Glutamatergic neuron (in vitro differentiated cells): ENCODE results near the gene TRIM28. TPM values are rescaled to one million over a fixed set of nuclear protein-coding genes. Genes with fewer than 3 reads are reported as not detected.

Source experiments
- DNase-seq: peaks from one replicate; pipeline ENCODE4 v3.0.0; 2022
- H3K27ac Mint-ChIP-seq: one replicate; pipeline ENCODE4 v1.8.0; 2020; ENCODE audit warnings: mild to moderate bottlenecking, mixed read lengths, inconsistent platforms; ENCODE audit not compliant: unreplicated experiment
- H3K27me3 Mint-ChIP-seq: one replicate; pipeline ENCODE4 v1.8.0; 2020; ENCODE audit warnings: mild to moderate bottlenecking, moderate library complexity, mixed read lengths, inconsistent platforms; ENCODE audit not compliant: unreplicated experiment
- H3K36me3 Mint-ChIP-seq: one replicate; pipeline ENCODE4 v1.8.0; 2020; ENCODE audit warnings: mild to moderate bottlenecking, mixed read lengths, inconsistent platforms; ENCODE audit not compliant: unreplicated experiment
- H3K4me1 Mint-ChIP-seq: one replicate; pipeline ENCODE4 v1.8.0; 2020; ENCODE audit warnings: mild to moderate bottlenecking, low read depth, mixed read lengths, inconsistent platforms; ENCODE audit not compliant: unreplicated experiment
- H3K4me3 Mint-ChIP-seq: one replicate; pipeline ENCODE4 v1.8.0; 2020; ENCODE audit warnings: mild to moderate bottlenecking, mixed read lengths, inconsistent platforms; ENCODE audit not compliant: unreplicated experiment
- H3K9me3 Mint-ChIP-seq: one replicate; pipeline ENCODE4 v1.8.0; 2020; ENCODE audit warnings: mild to moderate bottlenecking, moderate library complexity, mixed read lengths, inconsistent platforms; ENCODE audit not compliant: unreplicated experiment
- total RNA-seq: library from RNA; stranded (reverse); fragmentation: NEBNext Ultra II Directional; extraction: Animal tissue kit (Norgen Biotek cat#: 25700); gene quantifications from one replicate; pipeline ENCODE4 v1.2.1, GENCODE V29; 2021; ENCODE audit not compliant: unreplicated experiment
- TF ChIP-seq, protein P1 (sequence below): fragments of 200-600 bp; sonication (generic); IDR thresholded peaks from one replicate; pipeline ENCODE4 v1.5.0; 2021; ENCODE audit not compliant: partially characterized antibody, unreplicated experiment

The TRIM28 gene
- total RNA-seq, 1 donor from 2014 or later: 361 TPM

DNA sequence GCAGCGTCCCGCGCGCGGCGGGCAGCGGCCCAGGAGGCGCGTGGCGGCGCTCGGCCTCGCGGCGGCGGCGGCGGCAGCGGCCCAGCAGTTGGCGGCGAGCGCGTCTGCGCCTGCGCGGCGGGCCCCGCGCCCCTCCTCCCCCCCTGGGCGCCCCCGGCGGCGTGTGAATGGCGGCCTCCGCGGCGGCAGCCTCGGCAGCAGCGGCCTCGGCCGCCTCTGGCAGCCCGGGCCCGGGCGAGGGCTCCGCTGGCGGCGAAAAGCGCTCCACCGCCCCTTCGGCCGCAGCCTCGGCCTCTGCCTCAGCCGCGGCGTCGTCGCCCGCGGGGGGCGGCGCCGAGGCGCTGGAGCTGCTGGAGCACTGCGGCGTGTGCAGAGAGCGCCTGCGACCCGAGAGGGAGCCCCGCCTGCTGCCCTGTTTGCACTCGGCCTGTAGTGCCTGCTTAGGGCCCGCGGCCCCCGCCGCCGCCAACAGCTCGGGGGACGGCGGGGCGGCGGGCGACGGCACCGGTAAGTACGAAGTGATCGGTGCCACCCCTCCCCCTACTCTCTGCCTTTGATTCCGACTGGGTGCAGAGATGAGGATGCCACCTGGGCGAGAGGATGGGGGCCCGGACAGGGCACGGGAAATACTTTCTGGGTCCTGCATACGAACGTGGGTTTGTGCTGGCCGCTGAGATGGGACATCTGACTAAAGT lies 874 bp downstream of the TRIM28 start:
- peak; percentile 81 for DNase-seq
- H3K9me3 Mint-ChIP-seq: peaks cover 22% of the 10 kb centered on the region
- peaks cover 18% of the 10 kb centered on the region for H3K27me3 Mint-ChIP-seq
- H3K4me3 Mint-ChIP-seq: peak overlapping the region; percentile 97
- H3K4me1 Mint-ChIP-seq: peaks cover 10% of the 10 kb centered on the region
- TF ChIP-seq, protein P1, sequence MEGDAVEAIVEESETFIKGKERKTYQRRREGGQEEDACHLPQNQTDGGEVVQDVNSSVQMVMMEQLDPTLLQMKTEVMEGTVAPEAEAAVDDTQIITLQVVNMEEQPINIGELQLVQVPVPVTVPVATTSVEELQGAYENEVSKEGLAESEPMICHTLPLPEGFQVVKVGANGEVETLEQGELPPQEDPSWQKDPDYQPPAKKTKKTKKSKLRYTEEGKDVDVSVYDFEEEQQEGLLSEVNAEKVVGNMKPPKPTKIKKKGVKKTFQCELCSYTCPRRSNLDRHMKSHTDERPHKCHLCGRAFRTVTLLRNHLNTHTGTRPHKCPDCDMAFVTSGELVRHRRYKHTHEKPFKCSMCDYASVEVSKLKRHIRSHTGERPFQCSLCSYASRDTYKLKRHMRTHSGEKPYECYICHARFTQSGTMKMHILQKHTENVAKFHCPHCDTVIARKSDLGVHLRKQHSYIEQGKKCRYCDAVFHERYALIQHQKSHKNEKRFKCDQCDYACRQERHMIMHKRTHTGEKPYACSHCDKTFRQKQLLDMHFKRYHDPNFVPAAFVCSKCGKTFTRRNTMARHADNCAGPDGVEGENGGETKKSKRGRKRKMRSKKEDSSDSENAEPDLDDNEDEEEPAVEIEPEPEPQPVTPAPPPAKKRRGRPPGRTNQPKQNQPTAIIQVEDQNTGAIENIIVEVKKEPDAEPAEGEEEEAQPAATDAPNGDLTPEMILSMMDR: no peak
- peak overlapping the region; percentile 94 for H3K27ac Mint-ChIP-seq
- H3K36me3 Mint-ChIP-seq: no peaks in the 10 kb centered on the region

DNA sequence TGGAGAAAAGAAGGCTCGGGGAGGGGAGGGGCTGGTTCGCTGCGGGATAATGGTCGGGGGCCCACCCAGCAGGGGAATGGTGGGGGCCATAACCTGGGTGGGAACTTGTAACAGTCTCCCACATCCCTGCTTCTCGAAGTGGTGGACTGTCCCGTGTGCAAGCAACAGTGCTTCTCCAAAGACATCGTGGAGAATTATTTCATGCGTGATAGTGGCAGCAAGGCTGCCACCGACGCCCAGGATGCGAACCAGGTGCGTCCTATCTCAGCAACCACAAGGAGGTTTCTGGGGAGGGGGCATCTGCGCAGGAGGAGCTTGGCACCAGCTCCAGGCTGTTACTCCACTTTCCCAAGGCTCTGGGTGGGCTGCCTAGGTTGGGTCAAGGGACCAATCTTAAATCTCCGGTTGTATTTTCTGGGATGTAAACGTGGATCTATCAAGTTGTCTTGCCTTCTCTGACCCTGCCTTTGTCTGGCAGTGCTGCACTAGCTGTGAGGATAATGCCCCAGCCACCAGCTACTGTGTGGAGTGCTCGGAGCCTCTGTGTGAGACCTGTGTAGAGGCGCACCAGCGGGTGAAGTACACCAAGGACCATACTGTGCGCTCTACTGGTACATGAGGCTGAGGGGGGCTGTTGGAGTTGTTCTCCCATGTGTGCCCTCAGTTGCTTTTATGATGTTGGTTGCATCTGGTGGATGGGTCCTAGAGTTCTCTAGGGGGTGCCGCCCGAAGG lies 1.6 kb downstream of the TRIM28 start:
- peak overlapping the region; percentile 97 for H3K4me3 Mint-ChIP-seq
- peaks cover 10% of the 10 kb centered on the region for H3K4me1 Mint-ChIP-seq
- peaks cover 22% of the 10 kb centered on the region for H3K9me3 Mint-ChIP-seq
- TF ChIP-seq, protein P1: no peak
- no peaks in the 10 kb centered on the region for H3K36me3 Mint-ChIP-seq
- no peak for DNase-seq
- peaks cover 18% of the 10 kb centered on the region for H3K27me3 Mint-ChIP-seq
- H3K27ac Mint-ChIP-seq: peak overlapping the region; percentile 94

DNA sequence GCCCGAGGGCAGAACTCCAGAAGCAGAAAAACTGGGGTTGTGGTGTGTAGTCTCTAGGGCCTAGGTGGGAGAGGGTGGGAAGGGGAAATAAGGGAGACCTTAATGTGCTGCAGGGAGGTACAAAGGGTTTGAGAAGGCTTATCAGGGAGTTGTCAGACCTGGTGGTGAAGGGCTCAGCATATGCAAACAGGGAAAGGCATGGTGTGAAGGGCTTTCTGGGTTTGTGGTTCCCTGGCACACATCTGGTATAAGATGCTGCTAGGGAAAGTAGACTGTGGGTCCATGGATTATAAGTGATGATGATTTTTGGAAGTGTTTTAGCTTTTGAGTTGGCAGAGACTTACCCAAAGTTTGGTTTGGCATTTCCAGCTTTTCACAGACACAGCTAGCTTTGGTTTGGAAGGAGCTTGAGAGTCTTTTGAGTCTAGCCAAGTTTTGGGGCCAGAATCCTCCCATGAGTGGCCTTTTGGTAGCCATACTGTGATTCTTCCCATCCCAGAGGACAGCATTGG lies 2.2 kb downstream of the TRIM28 start:
- H3K4me3 Mint-ChIP-seq: peak overlapping the region; percentile 97
- no peak for DNase-seq
- H3K36me3 Mint-ChIP-seq: no peaks in the 10 kb centered on the region
- H3K27me3 Mint-ChIP-seq: peaks cover 18% of the 10 kb centered on the region
- peaks cover 23% of the 10 kb centered on the region for H3K9me3 Mint-ChIP-seq
- peaks cover 10% of the 10 kb centered on the region for H3K4me1 Mint-ChIP-seq
- peak overlapping the region; percentile 94 for H3K27ac Mint-ChIP-seq
- TF ChIP-seq, protein P1: no peak

DNA sequence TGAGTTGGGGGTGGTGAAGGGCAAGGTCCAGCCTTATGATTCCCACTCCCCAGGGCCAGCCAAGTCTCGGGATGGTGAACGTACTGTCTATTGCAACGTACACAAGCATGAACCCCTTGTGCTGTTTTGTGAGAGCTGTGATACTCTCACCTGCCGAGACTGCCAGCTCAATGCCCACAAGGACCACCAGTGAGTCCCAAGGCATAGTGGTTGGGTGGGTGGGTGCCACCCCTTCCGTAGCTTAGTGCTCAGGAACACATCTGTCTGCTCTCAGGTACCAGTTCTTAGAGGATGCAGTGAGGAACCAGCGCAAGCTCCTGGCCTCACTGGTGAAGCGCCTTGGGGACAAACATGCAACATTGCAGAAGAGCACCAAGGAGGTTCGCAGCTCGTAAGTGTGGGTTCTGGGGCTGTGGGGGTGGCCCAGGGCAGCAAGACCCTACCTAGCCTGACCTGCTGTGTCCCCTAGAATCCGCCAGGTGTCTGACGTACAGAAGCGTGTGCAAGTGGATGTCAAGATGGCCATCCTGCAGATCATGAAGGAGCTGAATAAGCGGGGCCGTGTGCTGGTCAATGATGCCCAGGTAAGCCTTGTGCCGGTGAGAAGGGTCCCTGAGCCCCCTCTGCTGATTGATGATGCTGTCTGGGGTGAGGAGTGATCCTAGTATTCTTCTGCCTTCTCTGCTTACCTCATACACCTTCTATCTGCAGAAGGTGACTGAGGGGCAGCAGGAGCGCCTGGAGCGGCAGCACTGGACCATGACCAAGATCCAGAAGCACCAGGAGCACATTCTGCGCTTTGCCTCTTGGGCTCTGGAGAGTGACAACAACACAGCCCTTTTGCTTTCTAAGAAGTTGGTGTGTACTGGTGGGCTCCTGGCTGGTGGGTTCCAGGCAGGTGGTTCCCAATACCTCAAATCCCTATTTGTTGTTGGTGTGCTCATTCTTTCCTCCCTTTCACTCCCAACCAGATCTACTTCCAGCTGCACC lies 3.8 kb downstream of the TRIM28 start:
- H3K9me3 Mint-ChIP-seq: peaks cover 23% of the 10 kb centered on the region
- H3K4me3 Mint-ChIP-seq: no peak overlapping the region
- no peak for DNase-seq
- TF ChIP-seq, protein P1: no peak
- peaks cover 23% of the 10 kb centered on the region for H3K27me3 Mint-ChIP-seq
- H3K27ac Mint-ChIP-seq: peak overlapping the region; percentile 29
- no peaks in the 10 kb centered on the region for H3K36me3 Mint-ChIP-seq
- peaks cover 10% of the 10 kb centered on the region for H3K4me1 Mint-ChIP-seq
